ENCODE data around the gene SOX5. TPM values are rescaled to one million over a fixed set of nuclear protein-coding genes. Genes with fewer than 3 reads are reported as not detected.

Gene SOX5
- total RNA-seq, 4 donors from 2014 or later = 1.3 to 9.6 (median 3.3) TPM

DNA sequence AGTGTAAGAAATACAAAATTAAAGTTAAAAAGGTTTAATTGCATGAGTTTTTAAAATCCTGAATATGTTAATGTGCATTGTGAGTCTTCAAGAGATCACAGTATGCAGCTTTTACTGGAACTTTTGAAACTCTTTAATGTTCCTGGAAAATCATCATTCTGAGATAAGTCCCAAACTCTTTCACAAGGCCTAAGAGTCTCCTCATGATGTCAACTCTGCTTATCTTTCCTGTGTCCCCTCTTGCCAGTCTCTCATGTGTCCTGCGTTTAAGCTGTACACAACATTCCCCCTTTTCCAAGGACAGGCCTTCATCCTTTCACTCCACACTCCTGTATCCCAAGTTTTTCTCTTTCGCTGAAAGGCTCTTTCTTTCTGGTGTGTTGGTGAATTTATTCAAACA is 380.1 kb downstream of the SOX5 start:
- intact Hi-C loops (cut with DNase I; ENCODE audit: low total_unique reads) = no loop called here
- DNase-seq = no peak
- in situ Hi-C loops (cut with MboI; ENCODE audit: low sequenced_read_pairs in 4 of 4) = no loop called here

DNA sequence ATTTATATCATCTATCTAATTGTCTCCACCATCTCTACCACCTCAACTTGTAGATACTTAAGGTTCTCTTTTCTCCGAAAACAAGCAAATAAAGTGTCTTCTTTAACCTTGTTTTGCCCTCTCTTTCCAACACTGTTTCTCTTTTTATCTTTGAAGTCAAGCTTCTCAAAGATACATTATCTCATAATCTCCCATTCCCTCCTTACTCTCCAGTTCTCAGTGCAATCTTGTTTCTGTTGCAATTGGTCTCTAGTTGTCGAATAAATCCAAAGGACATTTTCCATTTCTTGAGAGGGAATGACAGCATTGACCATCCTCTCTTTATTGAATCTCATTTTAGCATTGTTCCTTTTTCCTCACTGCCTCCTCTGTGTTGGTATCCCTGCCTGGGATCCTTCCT is 383.3 kb downstream of the SOX5 start:
- Histone ChIP-seq H3K27ac (no peak overlapping the region), H3K4me3 (no peak overlapping the region), H3K36me3 (no peaks in the 10 kb centered on the region), H3K4me1 (no peaks in the 10 kb centered on the region), H3K9me3 (no peaks in the 10 kb centered on the region), H3K27me3 (no peaks in the 10 kb centered on the region)
- in situ Hi-C loops (cut with MboI; ENCODE audit: low sequenced_read_pairs in 4 of 4) = no loop called here
- no peak for DNase-seq
- no peak for TF ChIP-seq CTCF (IDR thresholded peaks at IDR 0.05 in 4 of 5, conservative IDR thresholded peaks at IDR 0.05 in 1 of 5)
- TF ChIP-seq POLR2A (IDR thresholded peaks at IDR 0.05) = no peak
- intact Hi-C loops (cut with DNase I; ENCODE audit: low total_unique reads) = no loop called here
- ATAC-seq = no peak

More for the DNA sequence above, 380.1 kb downstream of the SOX5 start:
- no peaks in the 10 kb centered on the region for H3K36me3 ChIP-seq
- H3K4me1 ChIP-seq = no peaks in the 10 kb centered on the region
- H3K9me3 ChIP-seq = no peaks in the 10 kb centered on the region
- TF ChIP-seq POLR2A (IDR thresholded peaks at IDR 0.05) (no peak), CTCF (IDR thresholded peaks at IDR 0.05 in 4 of 5, conservative IDR thresholded peaks at IDR 0.05 in 1 of 5) (no peak)
- H3K4me3 ChIP-seq = no peak overlapping the region
- H3K27ac ChIP-seq = no peak overlapping the region
- no peaks in the 10 kb centered on the region for H3K27me3 ChIP-seq
- ATAC-seq = no peak

GRCh38 chr12:23564451-23565152 is 384.9 kb downstream of the SOX5 start:
- no peak for DNase-seq
- Histone ChIP-seq H3K27me3 (no peaks in the 10 kb centered on the region), H3K4me3 (no peak overlapping the region), H3K36me3 (no peaks in the 10 kb centered on the region), H3K4me1 (no peaks in the 10 kb centered on the region), H3K9me3 (no peaks in the 10 kb centered on the region), H3K27ac (no peak overlapping the region)
- intact Hi-C loops (cut with DNase I; ENCODE audit: low total_unique reads) = no loop called here
- in situ Hi-C loops (cut with MboI; ENCODE audit: low sequenced_read_pairs in 4 of 4) = no loop called here
- no peak for ATAC-seq
- TF ChIP-seq POLR2A (IDR thresholded peaks at IDR 0.05) (no peak), CTCF (IDR thresholded peaks at IDR 0.05 in 4 of 5, conservative IDR thresholded peaks at IDR 0.05 in 1 of 5) (no peak)

DNA sequence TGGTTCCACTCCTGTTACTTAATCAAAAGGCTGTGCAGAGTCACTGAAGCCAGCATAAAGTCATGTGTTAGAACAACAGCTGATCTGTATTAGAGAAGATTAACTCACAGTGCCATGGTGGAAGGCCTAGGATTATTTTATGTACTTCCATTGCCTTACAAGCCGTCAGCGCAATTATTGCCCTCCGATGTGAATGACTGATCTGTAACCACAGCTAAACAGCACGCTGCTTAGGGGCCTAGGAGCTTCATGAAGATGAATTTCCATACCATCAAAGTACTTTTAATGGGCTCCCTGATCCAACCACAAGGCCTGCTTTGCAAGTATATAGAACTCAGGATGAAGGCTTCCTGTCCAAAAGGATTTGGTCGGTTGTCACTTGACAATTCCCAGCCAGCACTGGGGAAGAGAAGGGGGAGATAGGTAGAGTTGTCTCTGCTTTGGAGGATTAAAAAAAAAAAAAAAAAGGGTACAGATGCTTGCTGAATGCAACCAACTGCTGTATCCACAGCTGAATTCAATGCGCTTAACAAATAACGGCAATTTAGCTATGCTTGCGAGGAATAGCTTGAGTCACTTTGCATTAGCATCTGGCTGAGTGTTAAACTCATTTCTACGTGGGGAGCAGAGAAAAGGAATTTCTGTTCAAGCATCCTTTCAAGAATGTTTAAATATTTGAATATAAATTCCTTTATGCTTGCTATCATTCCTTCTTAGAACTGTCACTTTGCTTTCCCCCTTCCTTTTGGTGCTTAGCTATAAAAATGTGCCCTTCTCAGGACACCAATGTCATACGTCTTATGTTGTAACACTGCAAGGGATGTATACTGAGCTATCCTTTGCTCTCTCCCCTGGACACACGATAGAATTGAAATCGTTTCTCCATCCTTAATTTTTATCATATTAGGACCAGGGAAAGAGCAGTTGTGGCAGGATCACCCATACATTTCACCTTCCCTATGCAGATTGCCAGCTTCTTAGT is 387.8 kb downstream of the SOX5 start:
- H3K4me1 ChIP-seq = no peaks in the 10 kb centered on the region
- H3K27ac ChIP-seq = no peak overlapping the region
- no peak for ATAC-seq
- no peaks in the 10 kb centered on the region for H3K9me3 ChIP-seq
- H3K4me3 ChIP-seq = no peak overlapping the region
- DNase-seq = no peak
- intact Hi-C loops (cut with DNase I; ENCODE audit: low total_unique reads) = no loop called here
- in situ Hi-C loops (cut with MboI; ENCODE audit: low sequenced_read_pairs in 4 of 4) = no loop called here
- H3K36me3 ChIP-seq = no peaks in the 10 kb centered on the region
- TF ChIP-seq POLR2A (IDR thresholded peaks at IDR 0.05) = no peak
- no peak for TF ChIP-seq CTCF (IDR thresholded peaks at IDR 0.05 in 4 of 5, conservative IDR thresholded peaks at IDR 0.05 in 1 of 5)
- no peaks in the 10 kb centered on the region for H3K27me3 ChIP-seq

All from gastrocnemius medialis (tissue), 4 donors.